G401 (cell line): ENCODE data around the gene UMOD. TPM values are rescaled to one million over a fixed set of nuclear protein-coding genes. Genes with fewer than 3 reads are reported as not detected.
A peak's percentile ranks its signal among the peaks of the same experiment; 100 is the strongest.
"Not testable (repeated sequence)": the region's sequence is repeated elsewhere in the genome, so short reads cannot be mapped to it uniquely, and the experiment has no call there.

Experiments
- DNase-seq: peaks from one replicate; pipeline ENCODE4 v3.0.0-alpha.2; 2015; ENCODE audit warnings: low spot score
- in situ Hi-C: cut with HindIII; loops from 2 replicates; pipeline ENCODE4 v1.10.0; 2016; ENCODE audit warnings: low sequenced_read_pairs, mixed read lengths
- total RNA-seq: library from RNA; depleted of rRNA; stranded (reverse); fragments of >200 nt; shearing (Covaris generic); gene quantifications from 2 replicates; pipeline ENCODE4 v1.2.3, GENCODE V29; 2014

UMOD gene
- total RNA-seq, 1 experiment from 2014 or later: not detected

- DNase-seq: no peak
- in situ Hi-C loops: no loop called here
Measured at GRCh38 chr16:20326321-20326720, 26.2 kb downstream of the UMOD start.

DNA sequence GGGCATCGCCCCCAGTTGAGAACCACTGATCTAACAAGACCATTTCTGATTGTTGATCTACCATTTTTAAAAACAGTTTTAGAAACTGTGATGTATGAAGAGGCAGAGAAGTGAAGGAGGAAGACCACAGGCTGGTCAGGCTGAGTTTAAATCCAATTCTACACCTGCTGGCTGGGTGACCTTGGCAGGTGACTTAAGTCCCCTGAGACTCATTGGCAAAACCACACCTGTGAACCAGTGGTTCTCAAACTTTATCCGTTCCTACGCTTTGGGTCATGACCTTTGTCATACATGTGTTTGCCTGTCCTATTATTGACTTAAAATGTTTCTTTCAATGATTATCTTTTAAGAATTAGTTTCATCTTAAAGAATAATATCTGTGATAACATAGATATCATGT, 27.5 kb downstream of the UMOD start:
- no peak for DNase-seq
- in situ Hi-C loops: no loop called here

DNA sequence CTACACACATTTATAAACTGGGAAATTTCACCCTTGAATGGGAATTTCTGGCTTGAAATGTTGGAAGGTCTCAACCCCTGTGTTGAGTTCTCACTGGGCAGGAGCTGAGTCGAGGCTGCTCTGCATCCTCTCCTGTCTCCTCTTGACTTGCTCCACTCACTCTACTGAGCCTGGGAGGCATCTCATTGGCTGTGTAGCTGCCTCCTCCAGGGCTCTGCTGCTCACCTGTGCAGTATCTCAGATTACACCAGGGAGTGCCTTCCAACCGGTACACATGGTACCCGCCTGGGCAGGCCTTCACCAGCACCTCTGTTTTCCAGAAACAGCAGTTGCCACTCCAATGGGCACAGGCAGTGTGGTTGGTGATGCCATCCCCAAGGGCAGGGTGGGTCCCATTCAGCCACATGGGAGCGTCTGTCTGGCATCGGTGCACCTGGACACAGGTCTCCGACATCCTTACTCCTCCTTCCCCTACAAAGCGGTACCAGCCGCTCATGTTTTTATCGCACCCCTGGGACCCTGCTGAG, 28.9 kb downstream of the UMOD start:
- in situ Hi-C loops: no loop called here

GRCh38 chr16:20322696-20323095, 29.8 kb downstream of the UMOD start:
- in situ Hi-C loops: no loop called here
- no peak for DNase-seq

More for the DNA sequence above, 28.9 kb downstream of the UMOD start:
- no peak for DNase-seq

DNA sequence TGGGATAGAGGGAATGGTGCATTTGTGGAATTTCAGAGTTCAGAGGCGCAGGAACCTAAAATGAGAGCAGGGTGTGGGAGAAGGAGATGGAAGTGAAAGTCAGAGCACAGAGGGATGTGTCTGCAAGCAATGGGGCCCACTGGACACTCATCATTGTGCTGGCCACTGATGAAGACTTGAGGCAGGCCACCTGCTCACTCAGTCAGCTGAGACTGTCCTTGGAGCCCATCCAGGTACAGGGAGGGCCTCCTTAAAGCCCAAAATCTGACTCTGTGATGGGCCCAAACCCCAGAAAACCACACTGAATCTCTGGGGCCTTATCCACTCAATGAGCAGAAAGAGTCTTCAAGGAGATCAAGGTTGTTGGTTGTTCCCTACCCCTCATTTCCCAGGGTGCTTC, 30.8 kb downstream of the UMOD start:
- no peak for DNase-seq
- in situ Hi-C loops: no loop called here

DNA sequence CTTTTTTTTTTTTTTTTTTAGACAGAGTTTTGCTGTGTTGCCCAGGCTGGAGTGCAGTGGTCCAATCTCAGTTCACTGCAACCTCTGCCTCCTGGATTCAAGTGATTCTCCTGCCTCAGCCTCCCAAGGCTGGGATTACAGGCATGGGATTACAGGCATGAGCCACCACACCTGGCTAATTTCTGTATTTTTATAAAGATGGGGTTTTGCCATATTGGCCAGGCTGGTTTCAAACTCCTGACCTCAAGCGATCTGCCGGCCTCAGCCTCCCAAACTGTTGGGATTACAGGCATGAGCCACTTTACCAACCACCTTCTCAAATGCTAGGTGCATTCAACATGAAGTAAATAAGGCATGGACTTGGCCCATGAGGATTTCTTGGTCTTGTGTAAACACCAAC, 31.5 kb downstream of the UMOD start:
- in situ Hi-C loops, DNase-seq: not testable (repeated sequence)

GRCh38 chr16:20320592-20320991, 31.9 kb downstream of the UMOD start:
- in situ Hi-C loops: no loop called here
- no peak for DNase-seq

- DNase-seq: no peak
- in situ Hi-C loops: no loop called here
Measured at GRCh38 chr16:20320178-20320577, 32.3 kb downstream of the UMOD start.

- in situ Hi-C loops: no loop called here
- DNase-seq: no peak
Measured at GRCh38 chr16:20319406-20319805, 33.1 kb downstream of the UMOD start.

DNA sequence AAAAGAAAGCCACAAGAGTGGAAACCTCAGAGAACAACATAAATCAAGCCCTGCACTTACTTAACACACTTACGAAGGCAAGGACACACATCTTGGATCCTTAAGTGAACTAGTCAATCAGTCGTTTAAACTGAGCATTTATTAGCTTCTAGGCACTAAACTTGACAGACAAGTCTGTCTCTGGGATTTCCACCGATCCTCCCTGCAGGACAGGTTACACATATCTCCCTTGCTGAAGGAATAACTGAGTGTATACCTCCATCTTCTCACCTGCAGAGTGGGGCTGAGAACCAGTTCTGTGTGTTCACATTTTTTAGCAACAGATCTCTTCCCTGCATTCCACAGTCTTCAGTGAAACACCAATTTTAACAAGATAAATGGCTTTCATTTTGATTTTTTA, 34.1 kb downstream of the UMOD start:
- no peak for DNase-seq
- in situ Hi-C loops: no loop called here

DNA sequence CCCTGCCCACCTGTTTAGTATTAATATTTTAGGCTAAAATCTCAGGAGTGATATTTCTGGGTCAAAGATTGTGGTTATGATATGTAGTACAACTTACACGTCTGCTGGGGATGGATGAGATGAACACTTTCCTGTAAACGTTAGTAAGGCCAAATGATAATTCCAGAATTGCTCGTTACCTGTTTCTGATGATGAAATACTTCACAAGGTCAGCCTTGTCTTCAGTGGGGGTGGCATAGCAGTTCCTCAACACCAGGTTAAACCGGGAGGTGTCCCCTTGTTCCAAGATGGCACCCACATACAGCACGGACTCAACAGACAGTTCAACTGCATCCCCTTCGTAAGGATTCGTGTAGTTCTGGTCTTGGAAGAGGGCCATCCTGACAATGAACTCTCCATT, 34.5 kb downstream of the UMOD start:
- in situ Hi-C loops: no loop called here

DNA sequence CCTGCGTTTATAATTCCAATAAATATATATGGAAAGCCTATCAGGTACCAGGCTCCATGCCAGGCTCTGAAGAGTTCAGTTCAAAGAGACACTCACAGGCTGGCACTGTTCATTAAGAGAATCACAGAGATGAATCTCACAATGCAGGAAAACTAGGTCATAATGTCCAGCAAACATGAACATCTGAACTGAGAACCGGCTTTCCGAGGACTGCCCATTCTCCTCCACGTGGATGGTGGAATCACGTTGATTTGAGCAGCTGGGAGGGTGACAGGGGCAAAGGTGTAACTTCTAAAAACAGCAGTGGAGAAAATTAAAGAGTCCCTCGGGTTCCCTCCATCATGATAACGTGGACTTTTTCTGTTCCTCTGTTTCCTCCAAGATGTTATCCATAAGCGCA, 35.4 kb downstream of the UMOD start:
- in situ Hi-C loops: no loop called here

More for the DNA sequence above, 34.5 kb downstream of the UMOD start:
- no peak for DNase-seq

GRCh38 chr16:20316715-20317114, 35.8 kb downstream of the UMOD start:
- in situ Hi-C loops: no loop called here
- DNase-seq: no peak

More for the DNA sequence above, 35.4 kb downstream of the UMOD start:
- DNase-seq: peak; percentile 0

DNA sequence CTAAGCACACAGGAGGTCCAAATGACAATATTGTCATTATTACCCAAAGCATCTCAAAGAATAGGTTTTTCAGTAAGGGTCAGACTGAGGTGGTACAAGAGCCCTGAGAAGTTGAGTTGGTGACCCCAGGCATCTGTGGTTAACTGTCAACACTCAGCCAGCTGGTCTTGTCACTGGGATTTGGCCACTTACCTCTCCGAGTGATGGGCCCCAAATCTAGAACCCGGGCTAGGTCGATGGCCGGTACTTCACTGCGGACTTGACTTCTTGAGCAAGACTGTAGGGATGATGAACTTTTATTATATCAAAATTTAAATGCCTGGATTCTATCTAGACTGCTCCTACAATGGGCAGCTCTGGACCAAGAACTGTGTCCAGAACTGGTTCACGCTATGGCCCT, 36.8 kb downstream of the UMOD start:
- no peak for DNase-seq
- in situ Hi-C loops: no loop called here

DNA sequence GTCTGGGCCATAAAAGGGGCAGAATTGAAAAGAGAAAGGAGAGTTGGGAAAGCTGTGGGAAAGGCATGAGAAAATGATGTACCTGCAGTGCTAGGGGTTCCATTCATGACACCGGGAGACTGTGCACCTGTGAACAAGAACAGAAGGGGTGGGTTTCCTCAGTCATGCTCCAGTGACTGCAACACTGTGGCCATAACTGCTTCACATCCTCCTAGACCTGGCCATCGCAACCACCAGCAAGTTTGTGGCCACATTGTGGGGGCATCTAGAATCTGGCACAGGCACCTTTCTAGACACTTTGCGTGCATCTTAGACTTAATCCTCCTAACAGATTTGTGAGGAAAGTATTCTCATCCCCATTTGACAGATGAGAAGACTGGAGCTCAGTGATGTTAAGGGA, 37.9 kb downstream of the UMOD start:
- DNase-seq: no peak
- in situ Hi-C loops: no loop called here

DNA sequence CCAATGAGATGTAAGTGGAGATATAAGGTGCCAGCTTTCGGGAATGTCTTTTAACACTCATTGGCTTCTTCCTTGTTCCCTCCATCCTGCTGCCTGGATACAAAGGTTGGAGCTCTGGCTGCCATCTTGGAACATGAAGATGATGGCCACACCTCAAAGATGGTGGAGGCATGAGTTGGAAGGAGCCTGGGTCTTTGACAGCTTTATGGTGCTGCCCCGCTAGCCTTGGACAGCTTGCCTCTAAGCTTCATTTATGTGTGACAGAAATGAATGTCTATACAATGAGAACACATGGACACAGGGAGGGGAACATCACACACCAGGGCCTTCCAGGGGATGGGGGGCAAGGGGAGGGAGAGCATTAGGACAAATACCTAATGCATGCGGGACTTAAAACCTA, 38.8 kb downstream of the UMOD start:
- in situ Hi-C loops: no loop called here
- no peak for DNase-seq

DNA sequence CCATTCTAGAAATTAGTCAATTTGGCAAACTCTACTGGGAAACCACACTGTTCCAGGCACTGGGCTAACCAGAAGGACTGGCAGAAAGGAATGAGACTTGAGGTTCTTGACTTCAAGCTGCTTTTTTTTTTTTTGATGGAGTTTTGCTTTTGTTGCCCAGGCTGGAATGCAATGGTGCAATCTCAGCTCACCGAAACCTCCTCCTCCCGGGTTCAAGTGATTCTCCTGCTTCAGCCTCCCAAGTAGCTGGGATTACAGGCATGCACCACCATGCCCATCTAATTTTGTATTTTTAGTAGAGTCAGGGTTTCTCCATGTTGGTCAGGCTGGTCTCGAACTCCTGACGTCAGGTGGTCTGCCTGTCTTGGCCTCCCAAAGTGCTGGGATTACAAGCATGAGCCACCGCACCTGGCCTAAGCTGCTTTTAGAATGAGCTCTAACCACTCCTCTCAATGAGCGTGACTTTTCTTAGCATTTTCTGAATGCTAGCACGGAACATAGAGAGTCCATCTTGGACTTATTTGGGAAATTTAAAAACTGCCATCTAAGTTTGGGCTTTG, 39.9 kb downstream of the UMOD start:
- in situ Hi-C loops: not testable (repeated sequence)

GRCh38 chr16:20311548-20311947, 41.0 kb downstream of the UMOD start:
- in situ Hi-C loops: no loop called here
- no peak for DNase-seq

More for the DNA sequence above, 39.9 kb downstream of the UMOD start:
- not testable (repeated sequence) for DNase-seq

DNA sequence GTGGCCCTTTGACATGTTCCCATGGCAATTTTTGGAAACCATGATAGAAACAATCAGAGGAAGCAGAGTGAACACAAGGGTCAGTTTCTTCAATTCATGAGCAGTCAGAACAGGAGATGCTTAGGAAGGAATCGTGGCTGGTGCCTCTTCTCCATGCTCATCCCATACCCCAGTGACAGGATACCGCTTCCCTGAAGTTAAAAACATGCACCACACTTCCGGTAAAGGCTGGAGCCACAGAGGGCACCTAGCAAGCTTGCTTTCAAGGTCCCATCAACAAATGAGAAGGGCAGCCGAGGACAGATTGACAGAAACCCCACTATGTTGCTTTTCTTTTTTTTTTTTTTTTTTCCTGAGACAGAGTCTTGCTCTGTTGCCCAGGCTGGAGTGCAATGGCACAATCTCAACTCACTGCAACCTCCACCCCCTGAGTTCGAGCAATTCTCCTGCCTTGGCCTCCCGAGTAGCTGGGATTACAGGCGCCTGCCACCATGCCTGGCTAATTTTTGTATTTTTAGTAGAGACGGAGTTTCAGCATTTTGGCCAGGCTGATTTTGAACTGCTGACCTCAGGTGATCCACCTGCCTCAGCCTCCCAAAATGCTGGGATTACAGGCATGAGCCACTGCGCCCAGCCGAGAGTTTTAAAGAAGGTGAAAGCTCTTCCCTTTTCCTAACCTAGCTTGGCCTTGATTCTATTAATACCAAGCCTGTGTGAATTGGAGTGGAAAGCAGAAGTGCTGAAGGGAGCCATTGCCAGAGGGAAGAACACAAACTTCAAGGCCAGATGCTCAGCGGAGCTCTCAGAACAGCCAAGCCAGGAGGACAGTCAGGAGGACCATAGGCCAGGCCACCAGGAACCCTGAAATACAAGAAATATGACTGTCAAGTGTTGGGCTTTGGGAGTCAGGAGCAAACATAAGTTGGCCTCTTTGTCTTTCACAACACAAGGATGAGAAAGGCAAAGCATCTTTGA, 41.8 kb downstream of the UMOD start:
- DNase-seq: no peak
- in situ Hi-C loops: no loop called here

- no peak for DNase-seq
- in situ Hi-C loops: no loop called here
Measured at GRCh38 chr16:20309786-20310185, 42.7 kb downstream of the UMOD start.
